Measurements from ENCODE around the gene GANC.

The GANC gene

GRCh38 chr15:42272939-42273899, at the start of gene GANC, which contains the start of gene TMEM87A (continued):
- TF ChIP-seq ZXDB (tag by site-specific recombination; IDR thresholded peaks at IDR 0.05) (peak; percentile 93), ZNF157 (tag by site-specific recombination; IDR thresholded peaks at IDR 0.05) (no peak), ZNF701 (tag by site-specific recombination; IDR thresholded peaks at IDR 0.05) (no peak), WT1 (tag by site-specific recombination; IDR thresholded peaks at IDR 0.05) (no peak), ZBTB21 (tag by site-specific recombination; IDR thresholded peaks at IDR 0.05) (peak; percentile 35; the same call in 1 of the 2 replicates), ZNF664 (tag by site-specific recombination; IDR thresholded peaks at IDR 0.05) (peak; percentile 62; the same call in 1 of the 2 replicates), ZNF324 (tag by site-specific recombination; IDR thresholded peaks at IDR 0.05) (peak; percentile 95), ZBTB11 (tag by site-specific recombination; conservative IDR thresholded peaks at IDR 0.05; ENCODE audit: low read depth) (peak; percentile 94), ZBTB48 (tag by site-specific recombination; IDR thresholded peaks at IDR 0.05) (peak; percentile 60), PRDM10 (tag by site-specific recombination; IDR thresholded peaks at IDR 0.05) (peak; percentile 91), PATZ1 (tag by site-specific recombination; IDR thresholded peaks at IDR 0.05) (peak; percentile 83), ZFHX2 (tag by site-specific recombination; conservative IDR thresholded peaks at IDR 0.05) (peak; percentile 25; the same call in 1 of the 2 replicates), TSHZ1 (tag by site-specific recombination; IDR thresholded peaks at IDR 0.05; ENCODE audit: borderline replicate concordance) (no peak), SETDB1 (IDR thresholded peaks at IDR 0.05; ENCODE audit: insufficient read length, low read length) (no peak), KLF8 (tag by site-specific recombination; IDR thresholded peaks at IDR 0.05) (peak; percentile 98), SP3 (tag by site-specific recombination; IDR thresholded peaks at IDR 0.05) (peak; percentile 95), ZNF704 (tag by site-specific recombination; IDR thresholded peaks at IDR 0.05) (no peak), TRIM28 (IDR thresholded peaks at IDR 0.05; ENCODE audit: borderline replicate concordance, low read length) (peak; percentile 80; the same call in 1 of the 2 replicates), ZNF302 (tag by site-specific recombination; IDR thresholded peaks at IDR 0.05; ENCODE audit: low read depth) (no peak), HOXA7 (CRISPR knock-in tag; IDR thresholded peaks at IDR 0.05; ENCODE audit: borderline replicate concordance) (no peak), ZNF335 (tag by site-specific recombination; conservative IDR thresholded peaks at IDR 0.05) (peak; percentile 97), ZBTB26 (tag by site-specific recombination; optimal IDR thresholded peaks at IDR 0.05) (peak; percentile 30), YY1 (tag by site-specific recombination; IDR thresholded peaks at IDR 0.05) (peak; percentile 88)
